Amygdala (tissue), 56 donors: ENCODE data around the gene NAV2.
"Not testable (repeated sequence)": the region's sequence is repeated elsewhere in the genome, so short reads cannot be mapped to it uniquely, and the experiment has no call there.

ENCODE experiments used
- DNase-seq, 56 donors: peaks; one replicate each; lab custom pipeline; 2025; lab: John Stamatoyannopoulos, UW

NAV2 gene

DNA sequence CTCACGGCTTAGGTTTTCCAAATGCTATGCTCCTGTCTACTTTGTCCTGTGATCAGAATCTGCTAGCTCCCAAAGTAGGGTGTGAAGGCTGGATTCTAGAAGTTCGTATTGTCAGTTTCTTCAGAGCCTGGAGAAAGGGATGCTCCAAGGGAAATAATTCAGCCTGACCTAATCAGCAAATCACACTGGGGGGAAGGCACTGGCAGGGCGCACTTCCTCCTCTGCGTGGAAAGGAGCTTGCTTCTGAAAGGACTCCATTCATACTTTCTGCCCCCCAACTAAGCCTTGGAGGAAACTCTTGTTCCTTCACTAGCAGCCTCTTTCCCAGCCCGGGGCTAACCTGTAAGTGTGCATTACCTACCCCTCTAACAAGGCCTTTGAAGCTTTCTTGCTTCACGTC lies 165.9 kb downstream of the NAV2 start:
- DNase-seq: no peak

DNA sequence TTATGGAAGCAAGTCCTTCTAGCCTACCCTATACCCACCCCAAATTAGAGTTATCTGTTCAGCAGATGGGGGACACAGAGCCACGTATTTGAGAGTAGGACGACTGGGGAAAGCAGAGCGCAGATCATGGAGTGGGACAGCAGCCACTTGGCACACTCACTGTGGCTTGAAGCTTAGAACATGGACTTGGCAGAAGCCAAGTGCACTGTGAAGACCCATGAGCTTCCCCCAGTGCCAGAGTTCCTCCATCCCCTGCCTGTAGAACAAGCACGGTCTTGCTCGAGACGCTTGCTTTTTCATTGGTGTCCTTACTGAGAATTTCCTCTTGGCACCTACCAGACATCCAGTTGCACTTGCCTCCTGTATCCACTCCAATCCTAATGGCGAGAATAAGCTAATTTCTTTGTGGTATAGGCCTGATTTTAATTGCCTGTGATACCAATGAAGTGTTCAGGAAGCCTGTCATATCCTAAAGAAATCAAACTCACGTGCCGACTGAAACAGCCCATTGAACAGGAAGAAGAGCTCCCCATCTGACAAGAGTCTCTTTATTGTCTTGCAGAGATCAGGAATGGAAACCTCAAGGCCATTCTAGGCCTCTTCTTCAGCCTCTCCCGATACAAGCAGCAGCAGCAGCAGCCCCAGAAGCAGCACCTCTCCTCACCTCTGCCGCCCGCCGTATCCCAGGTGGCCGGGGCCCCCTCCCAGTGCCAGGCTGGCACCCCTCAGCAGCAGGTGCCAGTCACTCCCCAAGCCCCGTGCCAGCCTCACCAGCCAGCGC lies 166.9 kb downstream of the NAV2 start:
- DNase-seq: peak in 8 of 56 donors; percentile 7 to 41 (median 15)

DNA sequence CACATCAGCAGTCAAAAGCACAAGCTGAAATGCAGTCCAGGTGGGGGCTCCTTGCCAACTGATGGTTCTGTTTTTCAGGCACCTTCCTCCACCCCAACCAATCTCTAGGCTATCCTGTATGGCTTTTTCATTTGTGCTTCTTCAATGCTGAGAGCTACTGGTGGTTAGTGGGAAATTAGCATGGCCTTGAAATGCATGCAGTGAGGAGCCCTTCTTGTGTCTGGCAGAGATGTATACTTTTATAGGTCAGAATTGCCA lies 167.4 kb downstream of the NAV2 start:
- no peak for DNase-seq

DNA sequence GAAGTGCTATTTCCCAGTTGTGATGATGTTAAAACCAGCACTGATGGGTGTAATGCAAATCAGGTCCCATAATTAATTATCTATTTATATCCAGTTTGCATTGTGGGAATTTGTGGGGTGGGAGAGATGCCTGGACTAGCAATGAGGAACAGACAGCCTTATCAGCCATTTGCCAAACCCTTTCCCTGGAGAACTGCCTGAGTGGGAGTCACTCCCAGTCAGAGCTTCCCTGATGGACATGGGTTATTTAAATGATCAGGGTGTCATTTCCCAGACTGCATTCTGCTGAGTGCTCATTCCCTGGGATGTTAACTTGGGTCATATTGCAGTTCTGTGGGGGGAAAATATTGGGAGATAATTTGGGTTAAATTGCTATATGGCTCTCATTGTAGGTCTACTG lies 168.5 kb downstream of the NAV2 start:
- no peak for DNase-seq

DNA sequence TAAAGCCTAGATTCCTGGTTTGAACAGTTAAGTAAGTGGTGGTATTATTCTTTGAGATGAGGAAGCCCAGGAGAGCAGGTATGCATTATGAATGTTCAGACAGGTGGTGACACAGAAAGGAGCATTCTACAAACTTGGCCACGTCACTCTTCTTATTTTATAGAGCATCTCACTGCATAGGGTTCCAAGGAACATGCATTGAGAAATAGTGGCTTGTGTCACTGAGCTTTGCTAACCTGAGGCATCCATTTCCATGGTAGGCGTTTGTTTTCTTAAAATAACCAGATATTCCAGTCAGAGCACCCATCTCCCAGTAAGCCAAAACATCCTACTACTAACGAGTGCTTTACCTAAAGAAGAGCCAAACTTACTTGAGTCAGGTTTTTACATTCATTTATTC lies 169.7 kb downstream of the NAV2 start:
- DNase-seq: no peak

DNA sequence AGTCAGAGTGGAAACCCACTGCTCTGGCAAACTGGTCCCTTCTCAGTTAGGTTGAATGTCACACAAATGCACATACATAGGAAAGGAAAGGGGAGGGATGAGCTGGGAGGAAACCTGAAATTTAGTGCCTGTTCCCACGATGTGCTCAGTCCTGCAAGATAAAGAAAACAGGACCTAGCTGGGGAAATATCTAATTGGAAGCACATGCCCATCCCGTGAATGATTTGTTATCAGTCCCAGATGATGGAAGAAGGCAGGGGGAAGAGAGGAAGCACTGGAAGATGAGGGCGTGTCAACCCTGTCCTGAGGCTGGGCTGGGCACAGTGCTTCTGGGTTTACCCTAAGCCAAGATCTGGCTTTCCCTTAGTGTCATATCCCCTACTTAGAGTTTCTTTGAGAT lies 173.9 kb downstream of the NAV2 start:
- DNase-seq: no peak

DNA sequence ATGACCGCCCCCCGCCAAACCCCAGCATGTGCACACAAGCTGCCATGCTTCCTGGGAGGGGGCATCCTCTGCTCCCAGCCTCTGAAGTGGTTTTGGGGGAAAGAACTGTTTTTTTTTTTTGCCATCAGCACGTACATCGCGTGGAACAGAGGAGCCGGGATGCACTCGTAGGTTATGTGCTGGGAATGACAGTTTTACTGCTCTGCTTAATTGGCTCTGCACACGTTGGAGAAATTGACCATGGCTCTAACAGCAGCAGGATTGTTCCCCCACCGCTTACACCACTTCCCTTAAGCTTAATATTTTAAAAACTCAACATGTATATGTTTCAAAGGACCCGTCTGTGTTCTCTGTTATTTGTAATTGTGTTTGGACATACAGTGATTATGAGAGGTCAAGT lies 175.2 kb downstream of the NAV2 start:
- DNase-seq: no peak

DNA sequence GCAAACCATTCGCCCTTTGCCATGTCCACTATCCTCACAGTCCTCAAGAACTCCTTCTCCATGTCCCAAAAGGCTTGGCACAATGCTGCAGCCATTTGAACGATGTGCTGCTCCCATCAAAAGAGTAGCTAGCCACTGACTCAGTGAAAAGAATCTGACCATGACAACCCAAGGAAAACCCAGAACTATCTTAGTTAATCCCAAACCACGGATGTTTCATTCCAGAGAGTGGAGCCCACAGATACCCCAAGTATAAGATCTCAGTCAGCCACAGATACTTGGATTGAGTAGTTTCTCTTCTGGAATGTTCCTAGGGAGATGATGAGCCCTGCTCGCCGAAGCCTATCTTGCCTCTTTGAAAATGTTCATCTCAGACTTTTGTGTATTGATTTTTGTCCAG lies 176.9 kb downstream of the NAV2 start:
- no peak for DNase-seq

DNA sequence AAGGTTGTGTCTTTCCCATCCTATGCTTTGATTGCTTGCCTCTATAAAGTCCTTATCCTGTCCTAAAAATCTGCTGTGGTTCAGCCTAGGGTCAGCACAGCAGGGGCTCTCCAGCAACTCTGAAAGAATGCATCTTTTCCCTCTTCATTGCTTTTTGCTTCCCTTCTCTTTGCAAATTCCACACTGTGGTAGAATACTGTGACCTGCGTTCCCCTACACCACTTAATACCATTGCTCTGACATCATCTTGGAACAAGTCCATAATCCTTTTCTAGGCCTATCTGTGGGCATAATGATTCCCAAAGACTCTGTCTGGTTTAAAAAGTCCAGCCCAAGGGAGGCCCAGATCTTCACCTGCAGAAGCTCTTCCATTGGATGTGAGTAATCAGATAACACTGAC lies 177.7 kb downstream of the NAV2 start:
- DNase-seq: no peak

DNA sequence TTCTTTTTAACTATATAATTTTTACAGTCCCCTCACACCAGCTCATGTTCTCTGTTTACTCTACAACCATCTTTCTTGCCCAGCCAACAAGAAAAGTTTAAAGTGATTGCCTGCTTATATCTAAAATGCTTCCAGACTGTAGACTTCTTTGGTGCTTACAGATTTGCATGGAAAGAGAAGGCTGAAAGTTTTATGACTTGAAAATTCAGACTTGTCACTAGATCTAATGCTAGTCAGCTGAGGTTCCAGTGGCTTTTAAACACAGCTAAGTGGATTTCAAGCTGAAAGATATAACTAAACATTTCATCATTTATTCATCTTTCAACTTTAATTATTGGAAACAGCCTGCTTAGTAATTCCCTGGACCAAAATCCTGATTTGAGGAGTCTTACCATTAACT lies 178.4 kb downstream of the NAV2 start:
- no peak for DNase-seq

DNA sequence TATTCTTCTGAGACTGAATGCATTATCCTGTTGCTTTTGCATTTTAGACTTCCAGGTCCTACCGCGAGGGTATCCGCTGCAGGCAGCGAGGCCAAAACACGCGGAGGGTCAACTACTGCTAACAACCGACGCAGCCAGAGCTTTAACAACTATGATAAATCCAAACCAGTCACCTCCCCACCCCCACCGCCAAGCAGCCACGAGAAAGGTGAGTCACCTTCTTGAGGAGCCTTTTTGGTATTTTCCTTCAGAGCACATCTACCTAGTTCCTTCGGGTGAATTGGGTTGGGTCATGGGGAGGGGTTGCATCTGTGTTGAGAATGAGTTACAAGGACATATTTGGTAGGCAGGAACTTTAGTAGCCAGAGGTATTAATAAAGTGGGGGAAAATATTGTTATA lies 179.8 kb downstream of the NAV2 start:
- DNase-seq: no peak

DNA sequence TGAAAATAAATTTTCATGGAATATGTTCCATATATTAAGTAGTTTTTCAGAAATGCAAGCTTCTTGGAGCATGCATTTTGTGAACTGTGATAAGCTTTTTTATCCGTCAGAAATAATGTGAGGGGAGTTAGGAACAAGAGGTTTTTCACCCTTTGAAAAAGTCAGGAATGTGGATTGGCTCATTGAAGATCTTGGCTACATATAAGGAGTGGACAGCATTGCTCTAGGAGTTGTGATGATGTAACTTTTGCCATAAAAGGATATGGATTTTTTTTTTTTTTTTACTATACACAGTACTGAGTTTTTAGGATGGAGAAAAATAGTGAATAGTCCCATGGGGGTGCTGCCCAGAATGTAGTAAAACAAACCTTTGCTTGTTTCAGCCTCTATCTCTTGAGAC lies 180.2 kb downstream of the NAV2 start:
- DNase-seq: no peak

DNA sequence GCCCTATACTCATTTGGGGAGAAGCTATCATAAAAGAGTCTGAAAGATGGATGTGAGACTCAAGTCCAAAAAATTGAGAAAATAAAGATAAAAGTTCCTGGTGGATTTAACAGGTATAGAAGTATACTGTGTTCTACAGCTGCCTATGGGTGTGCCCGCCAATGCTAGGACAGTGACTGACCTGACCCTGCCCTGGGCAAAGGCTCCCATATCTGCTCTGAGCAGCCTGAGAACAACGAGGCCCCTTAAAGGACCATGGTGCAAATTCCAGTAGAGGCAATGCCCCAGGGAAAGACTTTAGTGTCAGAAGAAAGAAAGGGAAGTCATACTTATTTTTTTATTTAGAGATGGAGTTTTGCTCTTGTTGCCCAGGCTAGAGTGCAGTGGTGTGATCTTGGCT lies 181.8 kb downstream of the NAV2 start:
- no peak for DNase-seq

DNA sequence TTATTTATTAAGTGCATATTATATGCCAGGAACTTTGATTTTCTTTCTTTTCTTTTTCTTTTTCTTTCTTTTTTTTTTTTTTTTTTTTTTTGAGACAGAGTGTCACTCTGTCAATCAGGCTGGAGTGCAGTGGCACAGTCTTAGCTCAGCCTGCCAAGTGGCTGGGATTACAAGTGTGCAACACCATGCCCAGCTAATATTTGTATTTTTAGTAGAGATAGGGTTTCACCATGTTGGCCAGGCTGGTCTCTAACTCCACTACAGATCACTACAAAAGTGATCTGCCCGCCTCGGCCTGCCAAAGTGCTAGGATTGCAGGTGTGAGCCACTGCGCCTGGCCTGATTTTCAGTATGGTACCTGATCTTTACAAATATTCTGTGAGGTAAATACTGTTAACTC lies 182.4 kb downstream of the NAV2 start:
- not testable (repeated sequence) for DNase-seq

DNA sequence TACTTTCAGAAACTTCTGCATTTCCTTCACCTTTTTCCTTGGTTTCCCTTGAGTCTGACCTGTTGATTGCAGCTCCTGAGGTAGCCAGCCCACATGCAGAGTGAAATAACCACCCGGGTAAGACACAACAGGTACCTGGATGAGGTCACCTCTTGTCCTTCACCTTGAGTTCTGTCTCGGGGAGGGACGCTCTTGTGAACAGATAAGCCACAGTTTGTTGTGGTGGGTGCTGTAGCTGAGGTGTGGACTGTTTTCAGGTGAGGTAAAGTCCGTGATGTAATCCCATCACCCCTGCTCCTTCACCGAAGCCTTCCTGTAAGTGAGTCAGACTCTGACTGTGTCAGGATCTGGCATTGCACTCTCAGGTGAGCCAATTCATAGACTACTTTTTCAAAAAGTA lies 183.1 kb downstream of the NAV2 start:
- DNase-seq: no peak

DNA sequence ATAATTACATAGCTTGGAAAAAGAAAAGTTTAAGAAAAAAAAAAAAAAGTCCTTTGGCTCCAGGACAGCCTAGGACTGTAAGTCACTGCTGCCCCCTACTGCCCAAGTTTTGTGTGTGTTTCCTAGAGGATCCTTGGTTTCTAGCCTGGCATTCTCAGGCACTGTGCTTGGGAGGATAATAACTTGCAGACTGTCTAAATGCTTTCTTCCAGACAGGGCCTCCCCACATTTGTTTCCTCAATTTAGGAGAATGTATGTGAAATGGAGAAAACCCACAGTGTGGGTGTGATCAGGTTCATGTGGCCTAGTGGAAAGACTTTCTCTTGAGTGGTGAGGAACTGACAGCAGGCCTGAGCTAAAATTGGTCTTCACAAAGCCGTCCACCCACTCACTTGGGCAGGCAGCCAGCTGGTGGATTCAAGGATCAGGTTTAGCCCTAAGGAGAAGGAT lies 191.0 kb downstream of the NAV2 start:
- DNase-seq: peak in 50 of 56 donors; percentile 13 to 90 (median 62)

DNA sequence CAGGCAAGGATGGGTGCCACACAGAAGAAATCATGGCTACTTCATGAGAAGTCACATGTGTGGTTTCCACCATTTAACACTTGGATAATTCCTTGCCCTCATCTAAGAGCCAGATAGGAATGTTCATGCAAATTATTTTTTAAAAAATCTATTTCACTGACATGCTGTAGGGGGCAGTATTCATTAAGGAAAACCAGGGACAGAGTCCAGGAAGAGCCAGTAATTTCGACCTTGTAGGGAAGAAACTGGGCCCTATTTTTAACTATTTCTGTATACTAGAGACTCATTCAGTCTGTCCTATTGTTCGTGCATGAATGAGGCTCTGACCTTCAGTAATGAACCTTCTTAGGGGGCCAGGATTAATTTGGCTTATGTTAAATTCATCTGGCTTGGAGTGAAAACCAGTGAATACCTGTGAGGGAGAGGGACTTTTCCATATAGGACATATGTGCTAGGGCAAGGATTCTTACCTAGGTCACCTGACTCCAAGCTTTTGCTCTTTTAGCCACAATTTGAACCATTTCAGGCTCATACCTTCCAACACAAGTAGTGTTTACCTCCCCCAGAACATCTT lies 192.7 kb downstream of the NAV2 start:
- no peak for DNase-seq

DNA sequence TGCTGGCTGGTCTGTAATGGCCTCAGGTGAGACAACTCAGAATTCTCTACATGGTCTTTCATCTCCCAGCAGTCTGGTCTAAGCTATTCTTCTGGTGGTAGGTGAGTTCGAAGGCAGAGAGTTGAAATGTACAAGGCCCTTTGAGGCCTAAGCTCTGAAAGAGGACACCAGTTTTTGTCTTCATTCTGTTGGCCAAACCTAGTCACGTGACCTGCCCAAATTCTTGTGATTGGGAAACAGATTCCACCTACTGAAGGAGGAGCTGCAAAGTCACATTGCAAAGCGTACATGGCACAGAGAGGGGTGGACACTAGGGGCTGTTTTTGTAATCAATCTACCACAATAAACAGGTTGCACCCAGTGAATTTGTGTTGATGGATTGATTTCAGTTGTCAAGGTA lies 193.5 kb downstream of the NAV2 start:
- DNase-seq: no peak

DNA sequence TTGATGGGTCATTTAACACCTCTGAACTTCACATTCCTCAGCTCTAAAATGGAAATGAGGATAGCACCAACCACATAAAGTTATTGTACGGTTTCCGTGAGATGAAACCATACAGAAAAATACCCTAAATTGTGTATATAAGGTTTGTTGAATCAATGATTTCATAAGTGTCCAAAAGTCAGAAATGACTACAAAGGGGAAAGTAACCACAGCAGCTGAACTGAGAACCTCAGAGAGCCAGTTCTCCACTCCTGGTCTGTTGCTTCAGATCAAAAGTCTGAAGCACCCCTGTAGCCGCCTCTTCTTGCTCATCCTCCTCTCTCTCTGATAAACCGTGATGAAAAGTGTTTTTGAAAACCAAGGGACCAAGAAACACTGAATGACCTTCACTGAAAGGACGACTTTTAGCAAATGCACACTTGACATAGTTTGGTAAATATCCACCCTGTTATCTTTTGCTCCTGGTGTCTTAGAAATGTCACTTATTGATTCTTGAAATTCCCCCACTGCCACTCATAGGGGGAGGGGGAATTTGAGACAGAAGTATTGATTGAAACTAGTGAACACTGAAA lies 194.5 kb downstream of the NAV2 start:
- DNase-seq: no peak

DNA sequence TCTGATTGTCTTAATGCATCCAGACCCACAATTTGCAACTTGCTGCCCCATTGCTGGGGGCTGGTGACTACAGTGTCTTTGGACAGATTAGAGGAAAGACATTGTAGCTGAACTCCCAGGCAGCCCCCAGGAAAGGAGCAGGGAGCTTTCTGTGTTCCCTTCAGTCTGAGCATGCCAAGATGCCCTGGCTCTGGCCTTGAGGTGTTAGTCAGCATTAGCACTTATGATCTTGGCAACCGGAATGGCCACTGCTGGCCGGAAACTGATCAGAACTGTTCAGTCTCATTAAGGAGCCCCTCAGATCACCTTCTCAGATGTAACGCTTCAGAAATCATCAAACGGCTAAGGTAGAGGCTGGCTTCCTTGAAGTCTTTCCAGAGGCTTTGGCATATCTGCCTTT lies 195.2 kb downstream of the NAV2 start:
- DNase-seq: no peak

DNA sequence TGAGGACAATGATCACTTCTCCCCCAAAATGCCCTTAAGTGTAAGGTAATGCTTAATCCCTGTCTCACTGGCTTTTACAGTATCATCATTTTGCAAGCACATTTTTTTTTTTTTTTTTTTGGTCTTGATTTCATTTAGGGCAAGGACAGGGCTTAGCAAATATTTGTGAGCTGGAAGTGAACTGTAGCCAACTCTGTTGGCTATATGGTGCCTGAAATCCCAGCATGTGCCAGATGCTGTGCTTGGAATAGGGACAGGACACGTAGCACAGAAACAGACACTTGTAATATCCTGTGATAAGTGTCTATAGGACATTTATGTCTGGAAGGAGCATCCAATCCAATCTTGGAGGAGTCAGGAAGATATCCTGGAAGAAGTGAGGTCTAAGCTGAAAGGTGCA lies 198.3 kb downstream of the NAV2 start:
- no peak for DNase-seq

DNA sequence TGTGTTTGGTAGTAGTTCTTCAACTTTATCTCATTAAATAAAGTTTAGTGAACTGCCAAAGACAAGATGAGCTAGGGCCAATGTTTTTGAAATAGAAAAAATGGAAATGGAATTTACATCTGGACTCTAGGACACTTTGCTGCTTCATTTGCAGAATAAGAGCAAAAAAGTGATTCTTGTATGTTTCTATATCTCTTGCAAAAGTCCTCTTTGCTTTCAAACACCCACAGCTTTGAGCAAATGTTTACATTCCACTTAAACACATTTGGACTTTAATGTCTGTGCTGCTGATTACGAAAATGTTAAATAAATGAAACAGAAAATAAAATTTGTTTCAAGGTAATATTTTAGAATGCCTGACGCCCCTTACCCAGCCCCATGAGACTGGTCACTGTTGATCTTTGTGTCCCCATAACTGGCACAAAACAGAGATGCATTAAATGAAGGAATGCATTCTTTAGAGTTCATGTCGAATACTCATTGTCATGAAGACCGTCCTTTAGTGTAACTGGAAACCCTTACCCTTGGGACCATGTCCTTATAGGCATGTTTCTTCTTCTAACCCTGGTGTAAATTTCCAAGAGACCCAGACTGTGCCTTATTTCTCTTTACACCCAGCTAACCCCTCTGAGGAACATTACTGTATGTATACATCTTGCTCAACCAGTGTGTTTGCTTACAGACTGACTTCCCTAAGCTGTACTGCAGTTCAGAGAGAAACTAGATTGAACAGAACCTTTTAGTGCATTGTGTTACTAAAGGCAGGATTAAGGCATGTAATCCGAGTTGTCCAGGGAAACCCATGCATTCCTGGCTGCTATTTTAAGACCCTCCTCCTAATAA lies 199.7 kb downstream of the NAV2 start:
- no peak for DNase-seq
